IMR-90 (cell line): ENCODE data around the gene NFKB1. TPM values are rescaled to one million over a fixed set of nuclear protein-coding genes. Genes with fewer than 3 reads are reported as not detected.

ENCODE experiments used
- ATAC-seq: fragments of 200-7000 bp; cut with Tn5 transposase; 2 replicates; pipeline ENCODE4 v1.9.1; 2020; ENCODE audit warnings: low read depth, mild to moderate bottlenecking, moderate library complexity
- BruUV-seq: library from RNA; stranded (reverse); fragments of 400-500 nt; replicated peaks from 2 replicates; lab custom pipeline; 2021; lab: Mats Ljungman, UMichigan
- CTCF ChIA-PET: fragments of 300-600 bp; formaldehyde crosslinking; extraction: SDS; loops from one replicate; lab custom pipeline; 2021; ENCODE audit warnings: antibody characterized with exemption; lab: Yijun Ruan, JAX
- POLR2A ChIA-PET: fragments of 300-600 bp; sonication (Branson Sonifier 250); formaldehyde crosslinking; loops from one replicate; lab custom pipeline; 2022; ENCODE audit warnings: antibody characterized with exemption; ENCODE audit not compliant: unreplicated experiment; lab: Charles Lee
- DNase-seq: peaks from one replicate; pipeline ENCODE4 v3.0.0; 2013
- H2AFZ ChIP-seq: replicated peaks from 2 replicates; pipeline ENCODE3; 2013; ENCODE audit warnings: low read length, mild to moderate bottlenecking; ENCODE audit not compliant: poor library complexity
- H2AK5ac ChIP-seq: 2 replicates; pipeline ENCODE4 v1.6.1; 2013; ENCODE audit warnings: low read depth, low read length, inconsistent platforms
- H2AK9ac ChIP-seq: replicated peaks from 2 replicates; pipeline ENCODE3; 2013; ENCODE audit warnings: mild to moderate bottlenecking, low read depth, low read length, moderate library complexity; ENCODE audit not compliant: poor library complexity
- H2BK120ac ChIP-seq: 2 replicates; pipeline ENCODE4 v1.6.1; 2013; ENCODE audit warnings: low read depth, low read length, inconsistent platforms
- H2BK15ac ChIP-seq: 3 replicates; pipeline ENCODE4 v1.6.1; 2013; ENCODE audit warnings: low read depth, low read length, inconsistent platforms
- H2BK20ac ChIP-seq: 2 replicates; pipeline ENCODE4 v1.6.1; 2013; ENCODE audit warnings: low read depth, mild to moderate bottlenecking, inconsistent platforms, low read length, moderate library complexity
- H2BK5ac ChIP-seq: 2 replicates; pipeline ENCODE4 v1.6.1; 2013; ENCODE audit warnings: mild to moderate bottlenecking, low read depth, low read length, inconsistent platforms; ENCODE audit not compliant: poor library complexity, severe bottlenecking
- H3K14ac ChIP-seq: replicated peaks from 2 replicates; pipeline ENCODE4 v1.6.1; 2013; ENCODE audit warnings: low read depth, low read length, inconsistent platforms
- H3K18ac ChIP-seq: 2 replicates; pipeline ENCODE4 v1.6.1; 2013; ENCODE audit warnings: low read depth, low read length, control low read depth
- H3K23ac ChIP-seq: 2 replicates; pipeline ENCODE4 v1.6.1; 2013; ENCODE audit warnings: low read depth, low read length, inconsistent platforms
- H3K27ac ChIP-seq: 2 replicates; pipeline ENCODE4 v1.5.1; 2013; ENCODE audit warnings: mild to moderate bottlenecking, control low read depth, low read length; ENCODE audit not compliant: insufficient read depth
- H3K27me3 ChIP-seq: 2 replicates; pipeline ENCODE4 v1.6.1; 2013; ENCODE audit warnings: low read length; ENCODE audit not compliant: control insufficient read depth, insufficient read depth
- H3K36me3 ChIP-seq: 2 replicates; pipeline ENCODE4 v1.6.1; 2013; ENCODE audit warnings: low read length, mixed read lengths; ENCODE audit not compliant: control insufficient read depth, insufficient read depth
- H3K4ac ChIP-seq: 2 replicates; pipeline ENCODE4 v1.6.1; 2013; ENCODE audit warnings: low read depth, low read length, inconsistent platforms
- H3K4me1 ChIP-seq: 2 replicates; pipeline ENCODE4 v1.6.1; 2013; ENCODE audit warnings: low read length, mixed read lengths; ENCODE audit not compliant: control insufficient read depth, insufficient read depth
- H3K4me2 ChIP-seq: 2 replicates; pipeline ENCODE4 v1.6.1; 2013; ENCODE audit warnings: low read depth, mild to moderate bottlenecking, control low read depth, low read length, moderate library complexity
- H3K4me3 ChIP-seq: 2 replicates; pipeline ENCODE4 v1.5.1; 2013; ENCODE audit warnings: low read depth, mild to moderate bottlenecking, control low read depth, low read length, moderate library complexity; ENCODE audit not compliant: insufficient read depth
- H3K56ac ChIP-seq: 2 replicates; pipeline ENCODE4 v1.6.1; 2013; ENCODE audit warnings: low read length, inconsistent platforms; ENCODE audit not compliant: insufficient read depth; ENCODE audit errors: extremely low read depth
- H3K79me1 ChIP-seq, 2 experiments: 2 replicates each; pipeline ENCODE4 v1.6.1; 2013; ENCODE audit warnings: low read length in 2 of 2, inconsistent platforms in 1 of 2, low read depth in 1 of 2
- H3K9ac ChIP-seq: 2 replicates; pipeline ENCODE4 v1.6.1; 2013; ENCODE audit warnings: low read depth, low read length, control low read depth
- H3K9me1 ChIP-seq: 2 replicates; pipeline ENCODE4 v1.6.1; 2013; ENCODE audit warnings: low read length, inconsistent platforms; ENCODE audit not compliant: insufficient read depth
- H3K9me3 ChIP-seq: 2 replicates; pipeline ENCODE4 v1.6.1; 2013; ENCODE audit warnings: low read length; ENCODE audit not compliant: control insufficient read depth, insufficient read depth
- H4K20me1 ChIP-seq: 2 replicates; pipeline ENCODE4 v1.6.1; 2013; ENCODE audit warnings: low read length, inconsistent platforms; ENCODE audit not compliant: insufficient read depth
- H4K5ac ChIP-seq: 2 replicates; pipeline ENCODE4 v1.6.1; 2013; ENCODE audit warnings: mild to moderate bottlenecking, low read depth, low read length, control low read depth
- H4K8ac ChIP-seq, 2 experiments: 2 replicates each; pipeline ENCODE4 v1.6.1; 2013; ENCODE audit warnings: low read depth in 2 of 2, low read length in 2 of 2, control low read depth in 1 of 2, inconsistent platforms in 1 of 2
- H4K91ac ChIP-seq: 2 replicates; pipeline ENCODE4 v1.6.1; 2013; ENCODE audit warnings: low read depth, low read length, inconsistent platforms; ENCODE audit not compliant: insufficient read depth
- BHLHE40 ChIP-seq: fragments of 150-350 bp; IDR thresholded peaks from 2 replicates; pipeline ENCODE4 v1.6.1; 2016; ENCODE audit warnings: mild to moderate bottlenecking, low read depth, low read length
- CEBPB ChIP-seq: IDR thresholded peaks from 2 replicates; pipeline ENCODE4 v1.6.1; 2012; ENCODE audit warnings: low read depth, low read length, improper control_type of control experiment
- FOS ChIP-seq: fragments of 150-350 bp; IDR thresholded peaks from 2 replicates; pipeline ENCODE4 v1.6.1; 2016; ENCODE audit warnings: low read depth, low read length
- MAFK ChIP-seq: IDR thresholded peaks from 2 replicates; pipeline ENCODE4 v1.6.1; 2012; ENCODE audit warnings: low read depth, low read length, improper control_type of control experiment
- NFE2L2 ChIP-seq: fragments of 150-350 bp; IDR thresholded peaks from 2 replicates; pipeline ENCODE4 v1.6.1; 2016; ENCODE audit warnings: low read depth, mild to moderate bottlenecking, low read length
- RFX5 ChIP-seq: IDR thresholded peaks from 2 replicates; pipeline ENCODE4 v1.8.0; 2012; ENCODE audit warnings: low read depth, mild to moderate bottlenecking, low read length, moderate library complexity
- WGBS, 2 experiments: methylation state at CpG; one replicate each; pipeline versions ENCODE4 v1.1.5 to v1.1.7; 2013; ENCODE audit warnings: missing lambda C conversion rate in 2 of 2; ENCODE audit not compliant: insufficient read length in 1 of 2; ENCODE audit errors: extremely low coverage in 2 of 2; 5-methylcytosine and 5-hydroxymethylcytosine counted together
- dilution Hi-C: fragments of 300-500 bp; cut with HindIII; formaldehyde crosslinking; loops from one replicate; pipeline ENCODE4 v1.14.3; 2018; ENCODE audit warnings: low sequenced_read_pairs; ENCODE audit not compliant: unreplicated experiment
- in situ Hi-C: fragments of 300-500 bp; cut with MboI; formaldehyde crosslinking; loops from 3 replicates; pipeline ENCODE4 v1.14.3; 2019; ENCODE audit warnings: low sequenced_read_pairs, inconsistent platforms, mixed read lengths
- intact Hi-C: fragments of 100-400 bp; cut with micrococcal nuclease; formaldehyde crosslinking; loops from 2 replicates; pipeline ENCODE4 v1.10.0; 2022
- polyA plus RNA-seq, 3 experiments: library from polyadenylated mRNA; depleted of rRNA; stranded (reverse); fragments of >200 nt; gene quantifications; 2 replicates each; pipeline ENCODE4 v1.2.3, GENCODE V29; 2012; ENCODE audit warnings: low replicate concordance in 1 of 3
- total RNA-seq: library from RNA; depleted of rRNA; stranded (reverse); fragments of >200 nt; gene quantifications from 2 replicates; pipeline ENCODE4 v1.2.3, GENCODE V29; 2012
- TF ChIP-seq, protein P1 (sequence below): conservative IDR thresholded peaks from 2 replicates; pipeline ENCODE4 v1.5.1; 2012; ENCODE audit warnings: mild to moderate bottlenecking, low read depth, low read length, improper control_type of control experiment

Gene NFKB1
- total and polyA plus RNA-seq, 2 of the 4 experiments (the other 2 are of a cell fraction): 19.8 to 24.6 TPM

GRCh38 chr4:102454981-102455685, 46.0 kb upstream of the NFKB1 start:
- Histone ChIP-seq H3K9me1 (no peaks in the 10 kb centered on the region), H3K79me1 (no peaks in the 10 kb centered on the region), H3K36me3 (no peaks in the 10 kb centered on the region), H3K23ac (no peak overlapping the region), H2AFZ (no peak overlapping the region), H4K5ac (no peak overlapping the region), H2AK9ac (no peak overlapping the region), H3K9ac (no peak overlapping the region), H2BK5ac (no peak overlapping the region), H4K91ac (no peak overlapping the region), H4K20me1 (no peaks in the 10 kb centered on the region), H2BK20ac (no peak overlapping the region), H4K8ac (no peak overlapping the region), H3K18ac (no peak overlapping the region), H3K4me2 (no peak overlapping the region), H3K4me3 (no peak overlapping the region), H3K9me3 (no peaks in the 10 kb centered on the region), H3K4me1 (no peaks in the 10 kb centered on the region), H2AK5ac (no peak overlapping the region), H3K4ac (no peak overlapping the region), H3K27me3 (peaks cover 7% of the 10 kb centered on the region; the same call in 1 of the 2 replicates), H2BK15ac (no peak overlapping the region), H3K56ac (no peak overlapping the region), H2BK120ac (no peak overlapping the region), H3K27ac (no peak overlapping the region), H3K14ac (no peak overlapping the region)
- TF ChIP-seq FOS: no peak
- TF ChIP-seq BHLHE40: no peak
- no peak for TF ChIP-seq MAFK
- TF ChIP-seq CEBPB: no peak
- no peak for TF ChIP-seq RFX5
- TF ChIP-seq, protein P1, sequence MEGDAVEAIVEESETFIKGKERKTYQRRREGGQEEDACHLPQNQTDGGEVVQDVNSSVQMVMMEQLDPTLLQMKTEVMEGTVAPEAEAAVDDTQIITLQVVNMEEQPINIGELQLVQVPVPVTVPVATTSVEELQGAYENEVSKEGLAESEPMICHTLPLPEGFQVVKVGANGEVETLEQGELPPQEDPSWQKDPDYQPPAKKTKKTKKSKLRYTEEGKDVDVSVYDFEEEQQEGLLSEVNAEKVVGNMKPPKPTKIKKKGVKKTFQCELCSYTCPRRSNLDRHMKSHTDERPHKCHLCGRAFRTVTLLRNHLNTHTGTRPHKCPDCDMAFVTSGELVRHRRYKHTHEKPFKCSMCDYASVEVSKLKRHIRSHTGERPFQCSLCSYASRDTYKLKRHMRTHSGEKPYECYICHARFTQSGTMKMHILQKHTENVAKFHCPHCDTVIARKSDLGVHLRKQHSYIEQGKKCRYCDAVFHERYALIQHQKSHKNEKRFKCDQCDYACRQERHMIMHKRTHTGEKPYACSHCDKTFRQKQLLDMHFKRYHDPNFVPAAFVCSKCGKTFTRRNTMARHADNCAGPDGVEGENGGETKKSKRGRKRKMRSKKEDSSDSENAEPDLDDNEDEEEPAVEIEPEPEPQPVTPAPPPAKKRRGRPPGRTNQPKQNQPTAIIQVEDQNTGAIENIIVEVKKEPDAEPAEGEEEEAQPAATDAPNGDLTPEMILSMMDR: no peak
- no peak for TF ChIP-seq NFE2L2
- no peak; the same call in 1 of the 2 replicates for ATAC-seq
- WGBS, 2 experiments: 54% methylated on average over 9 of the region's 9 CpGs; no CpG with 5 or more reads in 1 of the 2 experiments
- no peak for DNase-seq
- dilution Hi-C loops: no loop called here
- ChIA-PET POLR2A (no interaction called here), CTCF (no interaction called here)
- intact Hi-C loops: loop anchor here (5.0 kb wide), 2 partner anchors 47 to 112 kb away; partner anchors contain the start of gene NFKB1
- BruUV-seq: no TSS peak
- in situ Hi-C loops: no loop called here
